ENCODE results near the gene TRABD2B.

- TF ChIP-seq CTCF (IDR thresholded peaks at IDR 0.05; ENCODE audit: poor library complexity) (no peak), EZH2phosphoT487 (IDR thresholded peaks at IDR 0.05; ENCODE audit: low read depth, severe bottlenecking, unreplicated experiment) (no peak), EZH2 (IDR thresholded peaks at IDR 0.05; ENCODE audit: borderline replicate concordance) (no peak)
These were observed 159.2 kb downstream of the TRABD2B start for GRCh38 chr1:47837866-47838561.

All from hepatocyte (in vitro differentiated cells).